NT2/D1 (cell line): ENCODE data around the gene UBE2E1.

ENCODE experiments used
- DNase-seq: peaks from one replicate; pipeline ENCODE4 v3.0.0-alpha.2; 2011; ENCODE audit warnings: low read depth, low spot score
- H3K27me3 ChIP-seq: 2 replicates; pipeline ENCODE4 v1.6.0; 2011; ENCODE audit warnings: mild to moderate bottlenecking; ENCODE audit not compliant: insufficient read length, insufficient read depth
- H3K36me3 ChIP-seq: 2 replicates; pipeline ENCODE4 v1.6.1; 2011; ENCODE audit warnings: mild to moderate bottlenecking, low read length, mixed read lengths; ENCODE audit not compliant: insufficient read depth, insufficient read length
- H3K4me1 ChIP-seq: 2 replicates; pipeline ENCODE4 v1.5.1; 2011; ENCODE audit not compliant: insufficient read depth, insufficient read length
- H3K4me3 ChIP-seq: 2 replicates; pipeline ENCODE4 v1.5.1; 2011; ENCODE audit warnings: low read depth; ENCODE audit not compliant: insufficient read length
- H3K9ac ChIP-seq: 2 replicates; pipeline ENCODE4 v1.6.0; 2011; ENCODE audit warnings: low read depth; ENCODE audit not compliant: insufficient read length
- H3K9me3 ChIP-seq: 2 replicates; pipeline ENCODE4 v1.5.1; 2011; ENCODE audit warnings: mild to moderate bottlenecking, low read length; ENCODE audit not compliant: insufficient read depth
- SUZ12 ChIP-seq: IDR thresholded peaks from 2 replicates; pipeline ENCODE4 v1.6.1; 2011; ENCODE audit not compliant: insufficient read length, insufficient read depth; ENCODE audit errors: extremely low read depth
- YY1 ChIP-seq: IDR thresholded peaks from 2 replicates; pipeline ENCODE4 v1.6.1; 2011; ENCODE audit not compliant: insufficient read length, insufficient read depth
- ZNF274 ChIP-seq: IDR thresholded peaks from 2 replicates; pipeline ENCODE4 v1.6.1; 2011; ENCODE audit warnings: mild to moderate bottlenecking, low read depth, low read length

The UBE2E1 gene

DNA sequence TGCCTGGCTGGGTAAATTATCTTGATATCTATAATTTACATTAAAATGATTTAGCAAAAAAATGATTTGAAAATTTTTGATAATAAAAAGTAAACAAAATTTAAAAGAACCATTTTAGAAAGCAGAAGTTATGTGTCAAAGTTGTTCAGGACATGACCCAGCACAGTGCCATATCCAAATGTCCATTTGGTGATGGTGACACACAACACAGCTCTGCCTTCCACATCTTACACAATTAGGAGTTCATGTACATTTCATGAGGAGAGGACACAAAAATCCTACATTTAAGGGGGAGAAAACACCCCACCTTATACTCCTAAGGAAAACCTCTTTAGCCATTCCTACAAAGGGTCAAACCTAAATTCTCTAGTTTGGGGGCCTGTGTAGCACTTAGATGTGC is 10.7 kb upstream of the UBE2E1 start:
- Histone ChIP-seq H3K27me3 (no peaks in the 10 kb centered on the region), H3K4me1 (no peaks in the 10 kb centered on the region), H3K36me3 (no peaks in the 10 kb centered on the region), H3K4me3 (no peak overlapping the region), H3K9me3 (no peaks in the 10 kb centered on the region), H3K9ac (no peak overlapping the region)
- no peak for DNase-seq
- no peak for TF ChIP-seq SUZ12
- no peak for TF ChIP-seq ZNF274
- TF ChIP-seq YY1, result no peak

DNA sequence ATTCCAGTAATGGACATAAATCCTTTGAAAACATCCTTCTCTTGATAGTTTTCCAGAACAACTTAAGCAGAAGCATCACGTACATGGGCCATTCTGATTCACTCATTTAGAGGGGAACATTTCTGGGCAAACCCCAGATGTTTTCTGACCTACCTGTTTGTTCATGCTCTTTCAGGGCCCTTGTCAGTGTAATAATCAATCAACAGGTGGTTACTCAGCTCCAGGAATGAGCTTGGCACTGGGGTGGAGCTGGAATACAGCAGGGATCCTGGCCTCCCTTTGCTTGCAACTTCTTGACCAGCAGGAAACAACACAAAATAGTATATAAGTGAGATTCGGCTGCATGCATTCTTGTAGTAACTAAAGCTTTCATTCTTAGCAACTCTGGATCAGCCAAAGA is 9.2 kb upstream of the UBE2E1 start:
- no peaks in the 10 kb centered on the region for H3K4me1 ChIP-seq
- H3K27me3 ChIP-seq, result no peaks in the 10 kb centered on the region
- DNase-seq, result no peak
- H3K36me3 ChIP-seq, result no peaks in the 10 kb centered on the region
- TF ChIP-seq SUZ12 (no peak), ZNF274 (no peak), YY1 (no peak)
- H3K9me3 ChIP-seq, result no peaks in the 10 kb centered on the region
- H3K9ac ChIP-seq, result no peak overlapping the region
- H3K4me3 ChIP-seq, result no peak overlapping the region

DNA sequence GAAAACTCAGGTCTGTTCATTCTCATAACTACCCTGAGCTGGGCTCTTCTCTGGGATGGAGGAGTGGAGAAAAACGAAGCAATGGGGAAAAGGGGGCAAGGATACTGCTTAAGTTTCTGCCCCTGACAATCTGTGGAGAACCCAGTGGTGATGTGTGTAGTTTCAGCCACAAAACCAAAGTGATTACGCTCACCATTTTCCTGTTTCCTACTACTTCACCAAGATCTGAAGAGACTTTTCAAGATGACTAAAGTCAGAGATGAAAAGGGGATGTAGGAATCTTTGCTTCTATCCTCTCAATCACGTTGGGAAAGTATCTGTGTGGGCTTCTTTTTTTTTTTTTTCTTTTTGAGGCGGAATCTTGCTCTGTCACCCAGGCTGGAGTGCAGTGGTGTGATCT is 8.3 kb upstream of the UBE2E1 start:
- TF ChIP-seq ZNF274 (no peak), YY1 (no peak), SUZ12 (no peak)
- Histone ChIP-seq H3K9ac (no peak overlapping the region), H3K9me3 (no peaks in the 10 kb centered on the region), H3K36me3 (no peaks in the 10 kb centered on the region), H3K4me1 (no peaks in the 10 kb centered on the region), H3K4me3 (no peak overlapping the region), H3K27me3 (no peaks in the 10 kb centered on the region)
- no peak for DNase-seq

DNA sequence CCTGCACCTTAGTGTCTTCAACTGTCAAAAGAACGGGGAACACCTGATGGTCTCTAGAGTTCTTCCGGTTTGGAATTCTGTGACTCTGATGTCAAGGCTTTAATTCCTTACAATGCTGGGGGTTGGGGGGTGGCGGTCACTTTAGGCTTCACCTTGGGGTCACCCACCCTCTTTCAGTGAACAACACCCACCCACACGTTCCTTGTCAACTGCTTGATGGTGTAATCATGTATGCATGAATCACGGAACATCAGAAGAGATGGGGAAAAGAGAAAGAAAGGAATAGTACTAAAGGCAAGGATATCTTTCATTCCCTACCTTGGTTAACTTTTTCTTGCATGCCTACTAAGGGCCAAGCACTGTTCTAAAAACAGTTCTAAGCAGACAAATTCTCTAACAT is 7.3 kb upstream of the UBE2E1 start:
- Histone ChIP-seq H3K4me1 (no peaks in the 10 kb centered on the region), H3K27me3 (no peaks in the 10 kb centered on the region), H3K9ac (no peak overlapping the region), H3K4me3 (no peak overlapping the region), H3K36me3 (no peaks in the 10 kb centered on the region), H3K9me3 (no peaks in the 10 kb centered on the region)
- no peak for TF ChIP-seq ZNF274
- no peak for TF ChIP-seq YY1
- no peak for TF ChIP-seq SUZ12
- no peak for DNase-seq

DNA sequence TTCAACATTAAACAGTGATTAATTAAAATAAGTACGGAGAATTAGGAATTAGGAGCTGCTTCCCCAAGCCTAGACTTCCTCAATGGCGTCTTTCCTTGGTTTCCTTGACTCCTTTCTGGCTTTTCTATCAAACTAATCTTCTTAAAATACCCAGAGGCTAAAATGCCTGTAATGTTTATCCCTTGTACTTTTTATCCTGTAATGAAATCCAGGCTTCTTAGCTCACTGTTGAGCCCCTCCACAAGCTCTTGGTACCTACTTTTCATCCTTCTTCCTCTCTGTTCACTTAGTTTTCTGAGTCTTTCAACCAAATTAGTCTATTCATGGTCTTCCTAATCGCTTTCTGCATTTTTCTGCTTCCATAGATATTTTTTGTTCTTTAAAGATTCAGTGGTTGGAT is 6.9 kb upstream of the UBE2E1 start:
- no peak for DNase-seq
- Histone ChIP-seq H3K36me3 (no peaks in the 10 kb centered on the region), H3K9me3 (no peaks in the 10 kb centered on the region), H3K9ac (no peak overlapping the region), H3K27me3 (no peaks in the 10 kb centered on the region), H3K4me1 (no peaks in the 10 kb centered on the region), H3K4me3 (no peak overlapping the region)
- no peak for TF ChIP-seq YY1
- TF ChIP-seq ZNF274, result no peak
- TF ChIP-seq SUZ12, result no peak

DNA sequence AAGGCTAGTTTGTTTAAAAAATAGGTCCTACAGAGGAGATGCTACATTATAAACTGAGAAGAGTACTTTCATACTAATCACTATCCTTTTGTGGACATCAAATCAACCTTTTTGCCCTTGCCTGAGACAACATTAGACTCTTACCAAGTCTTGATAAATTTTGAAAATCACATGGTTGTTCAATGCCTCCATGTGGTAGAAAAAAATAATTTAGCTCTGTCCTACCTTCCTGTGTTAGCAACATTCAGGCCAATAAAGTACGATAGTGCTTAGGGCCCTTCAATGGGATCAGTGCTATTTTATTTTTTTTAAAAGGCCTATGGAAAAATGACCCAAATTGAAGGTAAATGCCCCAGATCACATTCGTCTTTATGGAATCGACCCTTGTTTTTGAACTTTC is 5.0 kb upstream of the UBE2E1 start:
- Histone ChIP-seq H3K4me1 (no peaks in the 10 kb centered on the region), H3K9me3 (no peaks in the 10 kb centered on the region), H3K4me3 (no peak overlapping the region), H3K36me3 (no peaks in the 10 kb centered on the region), H3K9ac (no peak overlapping the region), H3K27me3 (peaks cover 2% of the 10 kb centered on the region)
- TF ChIP-seq YY1, result no peak
- TF ChIP-seq ZNF274, result no peak
- DNase-seq, result no peak

DNA sequence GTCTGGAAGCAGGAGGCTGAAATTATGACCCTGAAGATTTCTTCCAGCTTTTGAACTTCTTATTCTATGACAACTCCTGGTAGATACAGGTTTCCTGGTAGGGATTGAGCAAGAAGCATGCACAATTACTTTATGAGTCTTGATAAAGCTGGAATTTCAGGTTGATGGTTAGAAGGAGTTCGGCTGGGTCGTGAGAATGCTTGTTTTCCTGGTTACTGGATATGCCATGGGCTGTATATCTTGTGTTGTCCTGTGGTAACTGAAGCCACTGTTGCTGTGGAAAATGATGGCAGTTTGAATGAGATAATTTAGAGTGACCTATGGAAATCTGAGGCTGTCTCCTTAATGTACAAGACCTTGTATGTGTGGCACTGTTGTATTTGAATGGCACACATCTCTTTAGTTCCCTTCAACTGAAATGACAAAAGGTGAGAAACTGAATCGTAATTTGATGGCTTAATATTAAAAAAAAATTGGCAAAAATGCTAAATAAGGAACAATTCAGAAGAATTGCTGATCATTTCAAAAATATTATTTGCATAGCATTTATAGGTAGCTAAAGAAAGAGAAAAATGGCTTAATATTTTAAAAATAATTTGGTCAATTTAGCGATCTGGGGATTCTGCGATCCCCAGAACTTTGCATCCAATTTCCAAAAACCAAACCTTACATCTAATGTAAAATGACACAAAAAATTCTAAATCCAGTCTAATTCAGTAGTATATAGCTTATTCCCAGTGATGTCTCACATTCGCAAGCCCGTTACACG is 1.1 kb upstream of the UBE2E1 start:
- Histone ChIP-seq H3K27me3 (peaks cover 2% of the 10 kb centered on the region), H3K9ac (peak overlapping the region; percentile 66), H3K4me1 (no peaks in the 10 kb centered on the region), H3K4me3 (no peak overlapping the region), H3K9me3 (no peaks in the 10 kb centered on the region), H3K36me3 (peaks cover 20% of the 10 kb centered on the region)
- TF ChIP-seq SUZ12, result no peak
- no peak for TF ChIP-seq YY1
- no peak for TF ChIP-seq ZNF274
- no peak for DNase-seq
